Measurements from ENCODE around the gene HMGN4.

DNA sequence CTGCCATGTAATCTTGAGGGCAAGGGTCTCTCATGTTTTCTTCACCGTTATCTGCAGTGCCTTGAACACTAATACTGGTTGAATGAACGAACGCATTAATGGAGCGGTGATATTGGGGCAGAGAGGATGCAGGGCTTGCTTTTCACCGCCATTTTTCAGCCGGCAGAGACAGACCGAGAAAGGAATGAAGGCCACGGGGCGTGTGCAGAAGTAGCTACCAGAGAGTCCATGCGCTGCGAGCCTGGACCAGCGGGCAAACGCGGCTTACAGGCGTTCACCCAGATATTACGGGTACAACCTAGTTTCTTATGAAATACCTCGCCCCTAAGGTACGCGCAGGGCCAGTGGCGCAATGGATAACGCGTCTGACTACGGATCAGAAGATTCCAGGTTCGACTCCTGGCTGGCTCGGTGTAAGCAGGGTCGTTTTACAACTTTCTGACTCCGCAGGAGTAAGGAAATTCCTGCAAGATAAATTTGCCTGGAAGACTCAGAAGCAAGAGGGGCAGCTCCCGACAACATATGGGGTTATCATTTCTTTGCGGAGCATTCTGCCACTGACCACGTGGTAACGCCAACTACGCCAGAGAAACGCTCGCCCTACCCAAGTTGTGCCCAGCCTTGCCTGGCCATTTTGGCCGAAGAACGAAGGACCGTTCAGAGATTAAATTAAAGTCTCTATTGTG, 863 bp upstream of the HMGN4 start:
- no peak; the same call in 1 of the 2 replicates for TF ChIP-seq TARDBP (IDR thresholded peaks at IDR 0.05)
- TF ChIP-seq FOXA1 (IDR thresholded peaks at IDR 0.05) = no peak
- no peak for TF ChIP-seq SP1 (IDR thresholded peaks at IDR 0.05)
- TF ChIP-seq NFRKB (IDR thresholded peaks at IDR 0.05) = peak; percentile 9; the same call in 1 of the 2 replicates
- TF ChIP-seq FOXK2 (IDR thresholded peaks at IDR 0.05) = no peak
- no peak for TF ChIP-seq BHLHE40 (IDR thresholded peaks at IDR 0.05; ENCODE audit: borderline replicate concordance)
- TF ChIP-seq, protein P1, sequence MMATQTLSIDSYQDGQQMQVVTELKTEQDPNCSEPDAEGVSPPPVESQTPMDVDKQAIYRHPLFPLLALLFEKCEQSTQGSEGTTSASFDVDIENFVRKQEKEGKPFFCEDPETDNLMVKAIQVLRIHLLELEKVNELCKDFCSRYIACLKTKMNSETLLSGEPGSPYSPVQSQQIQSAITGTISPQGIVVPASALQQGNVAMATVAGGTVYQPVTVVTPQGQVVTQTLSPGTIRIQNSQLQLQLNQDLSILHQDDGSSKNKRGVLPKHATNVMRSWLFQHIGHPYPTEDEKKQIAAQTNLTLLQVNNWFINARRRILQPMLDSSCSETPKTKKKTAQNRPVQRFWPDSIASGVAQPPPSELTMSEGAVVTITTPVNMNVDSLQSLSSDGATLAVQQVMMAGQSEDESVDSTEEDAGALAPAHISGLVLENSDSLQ (IDR thresholded peaks at IDR 0.05) = no peak
- peak; percentile 76 for TF ChIP-seq L3MBTL2 (conservative IDR thresholded peaks at IDR 0.05)
- no peak; the same call in 1 of the 2 replicates for TF ChIP-seq FOXM1 (IDR thresholded peaks at IDR 0.05; ENCODE audit: borderline replicate concordance)
- no peak for TF ChIP-seq HDGF (IDR thresholded peaks at IDR 0.05; ENCODE audit: borderline replicate concordance)
